PC-3 (cell line): ENCODE measurements around the gene HDAC11.

Source experiments
- CTCF ChIP-seq: fragments of 300-600 bp; sonication (generic); conservative IDR thresholded peaks from 2 replicates; pipeline ENCODE4 v1.5.1; 2017; ENCODE audit warnings: antibody characterized with exemption, low read depth, mild to moderate bottlenecking, low read length
- EZH2 ChIP-seq: fragments of 300-600 bp; sonication (generic); IDR thresholded peaks from one replicate; pipeline ENCODE4 v1.6.1; 2017; ENCODE audit warnings: antibody characterized with exemption, mild to moderate bottlenecking, low read length; ENCODE audit not compliant: unreplicated experiment

DNA sequence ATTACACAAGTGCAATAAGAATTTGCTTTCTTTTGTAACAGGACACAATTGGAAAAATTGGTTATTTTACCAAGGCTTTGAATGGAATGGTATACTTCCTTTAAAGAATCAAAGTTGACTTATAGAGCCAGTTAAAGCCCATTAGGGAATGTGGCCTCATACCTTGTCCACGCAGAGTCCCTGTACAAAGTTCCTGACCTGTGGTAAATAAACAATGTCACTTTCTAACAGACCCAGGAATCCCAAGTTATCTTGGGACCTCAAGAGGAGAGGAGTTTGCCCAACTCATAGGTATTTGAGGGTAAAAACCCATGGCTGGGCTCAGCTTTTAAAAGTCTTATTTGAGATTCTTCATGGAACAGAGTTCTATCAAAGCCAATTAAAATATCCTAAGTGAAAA is 48.0 kb upstream of the HDAC11 start:
- TF ChIP-seq CTCF (no peak), EZH2 (no peak)
